ENCODE measurements around the gene FOXN3. TPM values are rescaled to one million over a fixed set of nuclear protein-coding genes. Genes with fewer than 3 reads are reported as not detected.

The FOXN3 gene
- total and polyA plus RNA-seq, 10 of the 15 experiments (the other 5 are each of a cell fraction or from before 2014, with no cell fraction given), result 4.5 to 68.9 (median 29.7) TPM

DNA sequence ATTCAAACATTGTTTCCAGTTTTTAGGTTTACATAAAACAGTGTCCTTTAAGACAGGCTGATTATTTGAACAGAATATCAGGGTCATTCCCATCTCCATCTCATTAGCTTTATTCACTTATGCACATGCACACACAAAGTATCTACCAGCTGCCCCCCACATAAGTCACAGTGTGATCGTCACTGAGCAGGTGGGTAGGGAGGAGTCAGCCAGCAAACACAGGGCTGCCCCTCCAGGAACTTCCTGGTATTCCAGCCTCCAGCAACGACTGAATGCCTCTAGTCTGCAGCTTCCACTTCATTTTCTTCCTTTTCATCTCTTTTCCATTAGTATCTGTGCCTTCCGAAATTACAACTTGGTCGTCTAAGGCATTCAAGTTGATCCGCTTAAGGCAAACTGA is 48.8 kb upstream of the FOXN3 start:
- RAD21 ChIA-PET (ENCODE audit: unreplicated experiment), result interaction anchor here (1.2 to 1.5 kb wide), 3 partner anchors 28 to 77 kb away, joined by 3 read pairs; no protein-coding TSS in a partner anchor
- Histone ChIP-seq H2AFZ (ENCODE audit: control insufficient read depth, low read depth, low read length) (no peak overlapping the region), H3K4me3 (no peak overlapping the region), H3K36me3 (ENCODE audit: control insufficient read depth in 2 of 2, insufficient read depth in 2 of 2, low read length in 1 of 2) (no peaks in the 10 kb centered on the region), H3K9ac (ENCODE audit: control insufficient read depth, insufficient read depth, low read length) (no peak overlapping the region), H3K27ac (ENCODE audit: control insufficient read depth, insufficient read depth) (no peak overlapping the region), H4K20me1 (ENCODE audit: control insufficient read depth, insufficient read depth) (no peaks in the 10 kb centered on the region), H3K4me2 (ENCODE audit: control insufficient read depth, insufficient read depth) (no peak overlapping the region), H3K79me2 (ENCODE audit: control insufficient read depth, insufficient read depth, low read length) (no peaks in the 10 kb centered on the region), H3K9me3 (replicated peaks; ENCODE audit: control insufficient read depth, insufficient read depth, low read length) (no peaks in the 10 kb centered on the region; the same call in 2 of the 3 replicates), H3K4me1 (ENCODE audit: control insufficient read depth, insufficient read depth, low read length) (no peaks in the 10 kb centered on the region; the same call in 1 of the 2 replicates), H3K27me3 (replicated peaks in 1 of 2; ENCODE audit: control insufficient read depth in 2 of 2, insufficient read depth in 2 of 2, low read length in 1 of 2) (no peaks in the 10 kb centered on the region)
- FAIRE-seq (no peak), DNase-seq (ENCODE audit: low read depth, low spot score) (no peak), ATAC-seq (no peak)
- TF ChIP-seq MLLT1 (IDR thresholded peaks at IDR 0.05), result no peak
- no peak for TF ChIP-seq TARDBP (IDR thresholded peaks at IDR 0.05; ENCODE audit: borderline replicate concordance)
- TF ChIP-seq POLR2AphosphoS2 (IDR thresholded peaks at IDR 0.05; ENCODE audit: low read depth, low read length), result no peak
- TF ChIP-seq POLR2A (IDR thresholded peaks at IDR 0.05; ENCODE audit: low read depth, low read length), result no peak
- TF ChIP-seq HCFC1 (IDR thresholded peaks at IDR 0.05; ENCODE audit: low read length), result no peak
- POLR2A ChIA-PET, result no interaction called here
- CTCF ChIA-PET, result interaction anchor here (0.6 kb wide), 1 partner anchor 747 kb away, joined by 3 read pairs; no protein-coding TSS in a partner anchor
- intact Hi-C loops (cut with micrococcal nuclease; ENCODE audit: unreplicated experiment) (no loop called here), in situ Hi-C loops (cut with MboI) (no loop called here)
- BruUV-seq (replicated peaks), result no TSS peak
- SMC1A ChIA-PET (ENCODE audit: uncharacterized antibody, unreplicated experiment), result interaction anchor here (0.8 to 1.6 kb wide), 3 partner anchors 17 to 45 kb away, joined by 3 read pairs; no protein-coding TSS in a partner anchor
- 68% methylated on average over 5 of the region's 5 CpGs for WGBS (ENCODE audit: insufficient coverage, insufficient replicate concordance, low lambda C conversion rate, missing lambda C conversion rate)

DNA sequence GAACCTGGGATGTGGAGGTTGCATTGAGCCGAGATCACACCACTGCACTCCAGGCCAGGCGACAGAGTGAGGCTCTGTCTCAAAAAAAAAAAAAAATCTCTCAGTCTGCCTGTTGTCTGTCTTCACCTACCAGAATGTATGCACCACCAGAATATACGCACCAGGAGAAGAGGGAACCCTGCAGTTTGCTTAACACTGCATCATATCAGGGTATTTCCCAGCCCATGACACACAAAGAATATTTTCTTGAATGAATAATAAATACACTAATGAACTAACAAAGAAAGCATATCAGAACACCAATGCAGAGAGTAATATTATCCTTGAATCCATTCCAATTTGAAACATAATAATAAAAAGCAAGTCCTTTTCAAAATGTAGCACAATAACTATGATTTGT is 44.2 kb upstream of the FOXN3 start:
- SMC1A ChIA-PET (ENCODE audit: uncharacterized antibody, unreplicated experiment), result no interaction called here
- no TSS peak for BruUV-seq (replicated peaks)
- Histone ChIP-seq H3K4me2 (ENCODE audit: control insufficient read depth, insufficient read depth) (no peak overlapping the region), H3K4me1 (ENCODE audit: control insufficient read depth, insufficient read depth, low read length) (peaks cover 5% of the 10 kb centered on the region; the same call in 1 of the 2 replicates), H3K36me3 (ENCODE audit: control insufficient read depth in 2 of 2, insufficient read depth in 2 of 2, low read length in 1 of 2) (no peaks in the 10 kb centered on the region), H3K27me3 (replicated peaks in 1 of 2; ENCODE audit: control insufficient read depth in 2 of 2, insufficient read depth in 2 of 2, low read length in 1 of 2) (no peaks in the 10 kb centered on the region), H4K20me1 (ENCODE audit: control insufficient read depth, insufficient read depth) (no peaks in the 10 kb centered on the region), H3K27ac (ENCODE audit: control insufficient read depth, insufficient read depth) (no peak overlapping the region), H3K9ac (ENCODE audit: control insufficient read depth, insufficient read depth, low read length) (no peak overlapping the region), H3K4me3 (no peak overlapping the region), H3K9me3 (replicated peaks; ENCODE audit: control insufficient read depth, insufficient read depth, low read length) (no peaks in the 10 kb centered on the region; the same call in 2 of the 3 replicates), H2AFZ (ENCODE audit: control insufficient read depth, low read depth, low read length) (no peak overlapping the region), H3K79me2 (ENCODE audit: control insufficient read depth, insufficient read depth, low read length) (no peaks in the 10 kb centered on the region)
- DNase-seq (ENCODE audit: low read depth, low spot score) (no peak), ATAC-seq (no peak), FAIRE-seq (no peak)
- POLR2A ChIA-PET, result interaction anchor here (0.7 kb wide), 1 partner anchor 35 kb away, joined by 3 read pairs; no protein-coding TSS in a partner anchor
- CTCF ChIA-PET, result no interaction called here
- WGBS (ENCODE audit: insufficient coverage, insufficient replicate concordance, low lambda C conversion rate, missing lambda C conversion rate), result 89% methylated on average over 3 of the region's 3 CpGs
- intact Hi-C loops (cut with micrococcal nuclease; ENCODE audit: unreplicated experiment) (no loop called here), in situ Hi-C loops (cut with MboI) (no loop called here)
- RAD21 ChIA-PET (ENCODE audit: unreplicated experiment), result no interaction called here
- TF ChIP-seq RAD21 (IDR thresholded peaks at IDR 0.05; ENCODE audit: insufficient read depth, low read depth, low read length) (no peak), NR2C2 (IDR thresholded peaks at IDR 0.05; ENCODE audit: borderline replicate concordance, control insufficient read depth, insufficient read length, low read depth) (no peak), MEF2A (IDR thresholded peaks at IDR 0.05; ENCODE audit: insufficient read depth, low read depth, low read length) (no peak), PML (IDR thresholded peaks at IDR 0.05; ENCODE audit: low read length) (no peak), BCL3 (IDR thresholded peaks at IDR 0.05; ENCODE audit: borderline replicate concordance, insufficient read depth, low read depth, low read length, poor library complexity, severe bottlenecking) (no peak)
- TF ChIP-seq, protein P1, sequence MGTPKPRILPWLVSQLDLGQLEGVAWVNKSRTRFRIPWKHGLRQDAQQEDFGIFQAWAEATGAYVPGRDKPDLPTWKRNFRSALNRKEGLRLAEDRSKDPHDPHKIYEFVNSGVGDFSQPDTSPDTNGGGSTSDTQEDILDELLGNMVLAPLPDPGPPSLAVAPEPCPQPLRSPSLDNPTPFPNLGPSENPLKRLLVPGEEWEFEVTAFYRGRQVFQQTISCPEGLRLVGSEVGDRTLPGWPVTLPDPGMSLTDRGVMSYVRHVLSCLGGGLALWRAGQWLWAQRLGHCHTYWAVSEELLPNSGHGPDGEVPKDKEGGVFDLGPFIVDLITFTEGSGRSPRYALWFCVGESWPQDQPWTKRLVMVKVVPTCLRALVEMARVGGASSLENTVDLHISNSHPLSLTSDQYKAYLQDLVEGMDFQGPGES (IDR thresholded peaks at IDR 0.05), result no peak
